Type B pancreatic cell (in vitro differentiated cells): ENCODE measurements around the gene KRT80. TPM values are rescaled to one million over a fixed set of nuclear protein-coding genes. Genes with fewer than 3 reads are reported as not detected.

Experiments used
- DNase-seq: peaks from one replicate; pipeline ENCODE4 v3.0.0; 2021; ENCODE audit warnings: mixed read lengths; ENCODE audit not compliant: unreplicated experiment; ENCODE audit errors: extremely low spot score
- H3K27ac Mint-ChIP-seq: 2 replicates; pipeline ENCODE4 v1.8.0; 2021; ENCODE audit warnings: mild to moderate bottlenecking, mixed read lengths
- H3K27me3 Mint-ChIP-seq: 2 replicates; pipeline ENCODE4 v1.8.0; 2021; ENCODE audit warnings: mixed read lengths
- H3K36me3 Mint-ChIP-seq: 2 replicates; pipeline ENCODE4 v1.8.0; 2021; ENCODE audit warnings: mixed read lengths
- H3K4me1 Mint-ChIP-seq: one replicate; pipeline ENCODE4 v1.8.0; 2021; ENCODE audit warnings: mixed read lengths; ENCODE audit not compliant: unreplicated experiment
- H3K4me3 Mint-ChIP-seq: 2 replicates; pipeline ENCODE4 v1.8.0; 2021; ENCODE audit warnings: mild to moderate bottlenecking, mixed read lengths
- H3K9me3 Mint-ChIP-seq: 2 replicates; pipeline ENCODE4 v1.8.0; 2021; ENCODE audit warnings: mixed read lengths
- CTCF ChIP-seq: fragments of 200-600 bp; sonication (generic); conservative IDR thresholded peaks from 2 replicates; pipeline ENCODE4 v1.5.0; 2021; ENCODE audit warnings: antibody characterized with exemption, mild to moderate bottlenecking
- total RNA-seq: library from RNA; stranded (reverse); gene quantifications from 2 replicates; pipeline ENCODE4 v1.2.1, GENCODE V29; 2021; ENCODE audit warnings: low replicate concordance

KRT80 gene
- total RNA-seq, 1 donor from 2014 or later = 23.1 TPM

- Mint-ChIP-seq H3K27me3 (peaks cover 6% of the 10 kb centered on the region), H3K4me3 (peak overlapping the region; percentile 57), H3K36me3 (no peaks in the 10 kb centered on the region), H3K4me1 (peaks cover 39% of the 10 kb centered on the region), H3K9me3 (no peaks in the 10 kb centered on the region), H3K27ac (peak overlapping the region; percentile 98)
- TF ChIP-seq CTCF = no peak
- DNase-seq = no peak
Observed at GRCh38 chr12:52195065-52195730, 3.4 kb upstream of the KRT80 start.

- Mint-ChIP-seq H3K9me3 (no peaks in the 10 kb centered on the region), H3K36me3 (no peaks in the 10 kb centered on the region), H3K4me1 (peaks cover 36% of the 10 kb centered on the region), H3K4me3 (peak overlapping the region; percentile 70), H3K27me3 (peaks cover 6% of the 10 kb centered on the region), H3K27ac (peak overlapping the region; percentile 98)
- TF ChIP-seq CTCF = no peak
- no peak for DNase-seq
Observed at GRCh38 chr12:52193991-52194390, 2.2 kb upstream of the KRT80 start.

GRCh38 chr12:52193532-52193931, 1.7 kb upstream of the KRT80 start:
- peak overlapping the region; percentile 98 for H3K27ac Mint-ChIP-seq

GRCh38 chr12:52190860-52191729, 719 bp downstream of the KRT80 start:
- no peak for TF ChIP-seq CTCF
- no peaks in the 10 kb centered on the region for H3K36me3 Mint-ChIP-seq
- no peak for DNase-seq
- H3K4me3 Mint-ChIP-seq = peak overlapping the region; percentile 75
- peak overlapping the region; percentile 75 for H3K27ac Mint-ChIP-seq
- peaks cover 31% of the 10 kb centered on the region for H3K4me1 Mint-ChIP-seq
- H3K9me3 Mint-ChIP-seq = no peaks in the 10 kb centered on the region
- peaks cover 3% of the 10 kb centered on the region for H3K27me3 Mint-ChIP-seq

More at GRCh38 chr12:52193532-52193931, 1.7 kb upstream of the KRT80 start:
- Mint-ChIP-seq H3K4me3 (peak overlapping the region; percentile 70), H3K4me1 (peaks cover 33% of the 10 kb centered on the region), H3K9me3 (no peaks in the 10 kb centered on the region), H3K36me3 (no peaks in the 10 kb centered on the region), H3K27me3 (peaks cover 3% of the 10 kb centered on the region)
- no peak for TF ChIP-seq CTCF
- no peak for DNase-seq

- no peaks in the 10 kb centered on the region for H3K36me3 Mint-ChIP-seq
- H3K27ac Mint-ChIP-seq = peak overlapping the region; percentile 41
- no peak for TF ChIP-seq CTCF
- DNase-seq = no peak
- H3K4me1 Mint-ChIP-seq = peaks cover 26% of the 10 kb centered on the region
- peak overlapping the region; percentile 75 for H3K4me3 Mint-ChIP-seq
- H3K27me3 Mint-ChIP-seq = no peaks in the 10 kb centered on the region
- H3K9me3 Mint-ChIP-seq = no peaks in the 10 kb centered on the region
Observed at GRCh38 chr12:52189376-52190174, 2.2 kb downstream of the KRT80 start.
